ENCODE measurements around the gene TGFBR3.

The TGFBR3 gene

GRCh38 chr1:91774520-91775203 is 111.3 kb downstream of the TGFBR3 start:
- H4K20me1 ChIP-seq (ENCODE audit: insufficient read depth, low read length) = no peaks in the 10 kb centered on the region
- no peak overlapping the region for H3K4me3 ChIP-seq (ENCODE audit: low read depth, low read length, poor library complexity, severe bottlenecking)
- H3K4me2 ChIP-seq (ENCODE audit: low read length) = no peak overlapping the region
- TF ChIP-seq EZH2 (IDR thresholded peaks at IDR 0.05; ENCODE audit: borderline replicate concordance, low read length) = no peak
- TF ChIP-seq, protein P1, sequence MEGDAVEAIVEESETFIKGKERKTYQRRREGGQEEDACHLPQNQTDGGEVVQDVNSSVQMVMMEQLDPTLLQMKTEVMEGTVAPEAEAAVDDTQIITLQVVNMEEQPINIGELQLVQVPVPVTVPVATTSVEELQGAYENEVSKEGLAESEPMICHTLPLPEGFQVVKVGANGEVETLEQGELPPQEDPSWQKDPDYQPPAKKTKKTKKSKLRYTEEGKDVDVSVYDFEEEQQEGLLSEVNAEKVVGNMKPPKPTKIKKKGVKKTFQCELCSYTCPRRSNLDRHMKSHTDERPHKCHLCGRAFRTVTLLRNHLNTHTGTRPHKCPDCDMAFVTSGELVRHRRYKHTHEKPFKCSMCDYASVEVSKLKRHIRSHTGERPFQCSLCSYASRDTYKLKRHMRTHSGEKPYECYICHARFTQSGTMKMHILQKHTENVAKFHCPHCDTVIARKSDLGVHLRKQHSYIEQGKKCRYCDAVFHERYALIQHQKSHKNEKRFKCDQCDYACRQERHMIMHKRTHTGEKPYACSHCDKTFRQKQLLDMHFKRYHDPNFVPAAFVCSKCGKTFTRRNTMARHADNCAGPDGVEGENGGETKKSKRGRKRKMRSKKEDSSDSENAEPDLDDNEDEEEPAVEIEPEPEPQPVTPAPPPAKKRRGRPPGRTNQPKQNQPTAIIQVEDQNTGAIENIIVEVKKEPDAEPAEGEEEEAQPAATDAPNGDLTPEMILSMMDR (IDR thresholded peaks at IDR 0.05; ENCODE audit: low read length) = no peak
- H3K79me2 ChIP-seq (ENCODE audit: insufficient read depth, low read length) = no peaks in the 10 kb centered on the region
- H3F3A ChIP-seq (ENCODE audit: insufficient read depth, low read length) = no peaks in the 10 kb centered on the region
- no peaks in the 10 kb centered on the region for H3K4me1 ChIP-seq (ENCODE audit: insufficient read depth, low read length, severe bottlenecking)
- H2AFZ ChIP-seq (ENCODE audit: low read length) = no peak overlapping the region
- no peaks in the 10 kb centered on the region for H3K27me3 ChIP-seq (ENCODE audit: insufficient read depth, low read length)
- H3K9me2 ChIP-seq (ENCODE audit: low read depth, low read length) = no peaks in the 10 kb centered on the region
- no peaks in the 10 kb centered on the region for H3K9me3 ChIP-seq (ENCODE audit: low read length)
- no peak overlapping the region for H3K27ac ChIP-seq (ENCODE audit: low read depth, low read length, poor library complexity, severe bottlenecking)
- H3K9ac ChIP-seq (ENCODE audit: low read length) = no peak overlapping the region
- no peaks in the 10 kb centered on the region for H3K36me3 ChIP-seq (ENCODE audit: insufficient read depth, low read length)

DNA sequence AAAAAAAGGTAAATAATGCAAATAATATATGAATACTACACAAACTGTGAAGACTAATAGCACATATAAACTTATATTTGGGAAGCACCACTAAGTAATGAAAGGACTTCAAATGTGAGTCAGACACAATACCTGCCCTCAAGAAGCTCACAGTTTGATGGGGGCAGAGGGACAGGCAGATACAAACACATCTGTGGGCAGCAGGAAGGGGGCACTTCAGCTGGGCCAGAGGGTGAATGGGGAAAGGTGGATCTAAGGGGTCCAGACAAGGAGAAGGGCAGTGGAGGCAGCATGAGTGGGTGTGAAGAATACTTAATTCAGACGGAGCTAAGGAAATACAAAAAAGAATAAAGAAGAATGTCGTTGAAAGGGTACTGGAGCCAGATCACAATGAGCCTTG is 114.2 kb downstream of the TGFBR3 start:
- no peak overlapping the region for H3K4me2 ChIP-seq (ENCODE audit: low read length)
- H3K9me3 ChIP-seq (ENCODE audit: low read length) = no peaks in the 10 kb centered on the region
- H3K4me3 ChIP-seq (ENCODE audit: low read depth, low read length, poor library complexity, severe bottlenecking) = no peak overlapping the region
- no peak overlapping the region for H3K27ac ChIP-seq (ENCODE audit: low read depth, low read length, poor library complexity, severe bottlenecking)
- no peaks in the 10 kb centered on the region for H3K4me1 ChIP-seq (ENCODE audit: insufficient read depth, low read length, severe bottlenecking)
- no peaks in the 10 kb centered on the region for H3F3A ChIP-seq (ENCODE audit: insufficient read depth, low read length)
- no peak overlapping the region for H2AFZ ChIP-seq (ENCODE audit: low read length)
- no peak overlapping the region for H3K9ac ChIP-seq (ENCODE audit: low read length)
- H3K79me2 ChIP-seq (ENCODE audit: insufficient read depth, low read length) = no peaks in the 10 kb centered on the region
- no peaks in the 10 kb centered on the region for H3K9me2 ChIP-seq (ENCODE audit: low read depth, low read length)
- no peaks in the 10 kb centered on the region for H3K36me3 ChIP-seq (ENCODE audit: insufficient read depth, low read length)
- no peaks in the 10 kb centered on the region for H3K27me3 ChIP-seq (ENCODE audit: insufficient read depth, low read length)
- TF ChIP-seq, protein P1 (IDR thresholded peaks at IDR 0.05; ENCODE audit: low read length) = no peak
- TF ChIP-seq EZH2 (IDR thresholded peaks at IDR 0.05; ENCODE audit: borderline replicate concordance, low read length) = no peak
- no peaks in the 10 kb centered on the region for H4K20me1 ChIP-seq (ENCODE audit: insufficient read depth, low read length)

GRCh38 chr1:91770667-91771268 is 115.2 kb downstream of the TGFBR3 start:
- TF ChIP-seq, protein P1 (IDR thresholded peaks at IDR 0.05; ENCODE audit: low read length) = no peak
- no peak for TF ChIP-seq EZH2 (IDR thresholded peaks at IDR 0.05; ENCODE audit: borderline replicate concordance, low read length)
- no peaks in the 10 kb centered on the region for H3F3A ChIP-seq (ENCODE audit: insufficient read depth, low read length)
- no peak overlapping the region for H3K27ac ChIP-seq (ENCODE audit: low read depth, low read length, poor library complexity, severe bottlenecking)
- no peaks in the 10 kb centered on the region for H3K9me2 ChIP-seq (ENCODE audit: low read depth, low read length)
- H3K9ac ChIP-seq (ENCODE audit: low read length) = no peak overlapping the region
- H4K20me1 ChIP-seq (ENCODE audit: insufficient read depth, low read length) = no peaks in the 10 kb centered on the region
- H3K4me2 ChIP-seq (ENCODE audit: low read length) = no peak overlapping the region
- H2AFZ ChIP-seq (ENCODE audit: low read length) = no peak overlapping the region
- no peaks in the 10 kb centered on the region for H3K36me3 ChIP-seq (ENCODE audit: insufficient read depth, low read length)
- H3K4me3 ChIP-seq (ENCODE audit: low read depth, low read length, poor library complexity, severe bottlenecking) = no peak overlapping the region
- no peaks in the 10 kb centered on the region for H3K4me1 ChIP-seq (ENCODE audit: insufficient read depth, low read length, severe bottlenecking)
- H3K9me3 ChIP-seq (ENCODE audit: low read length) = no peaks in the 10 kb centered on the region
- H3K27me3 ChIP-seq (ENCODE audit: insufficient read depth, low read length) = no peaks in the 10 kb centered on the region
- H3K79me2 ChIP-seq (ENCODE audit: insufficient read depth, low read length) = no peaks in the 10 kb centered on the region
